HuH-7 (cell line): ENCODE data around the gene APP.
"Not testable (repeated sequence)": the region's sequence is repeated elsewhere in the genome, so short reads cannot be mapped to it uniquely, and the experiment has no call there.

Source experiments
- DNase-seq: peaks from one replicate; pipeline ENCODE4 v3.0.0; 2011; ENCODE audit warnings: low spot score

APP gene

GRCh38 chr21:26164311-26164710 lies 6.3 kb downstream of the APP start:
- DNase-seq: no peak

- DNase-seq: no peak
Observed at GRCh38 chr21:26162081-26162480, 8.5 kb downstream of the APP start.

GRCh38 chr21:26159869-26160268 lies 10.7 kb downstream of the APP start:
- DNase-seq: no peak

DNA sequence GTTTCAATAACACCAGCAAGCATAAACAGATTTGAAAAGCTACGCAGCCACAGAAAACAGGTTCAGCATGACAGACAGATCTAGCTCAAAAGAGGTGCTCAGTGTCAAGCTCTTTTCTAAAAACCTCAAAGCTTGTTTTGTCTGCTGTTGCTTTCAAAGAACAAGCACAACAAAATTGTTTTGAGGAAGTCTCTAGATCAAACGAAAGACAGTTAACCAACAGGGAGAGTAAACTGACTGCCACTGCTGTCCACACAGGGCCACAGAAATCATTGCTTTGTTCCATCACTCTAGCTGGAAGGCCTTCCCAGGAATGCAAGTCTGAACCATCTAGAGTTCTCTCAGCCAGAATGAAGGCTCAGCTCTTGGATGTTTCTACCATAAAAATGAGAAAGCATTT lies 12.8 kb downstream of the APP start:
- DNase-seq: no peak

- no peak for DNase-seq
Observed at GRCh38 chr21:26154753-26155152, 15.8 kb downstream of the APP start.

DNA sequence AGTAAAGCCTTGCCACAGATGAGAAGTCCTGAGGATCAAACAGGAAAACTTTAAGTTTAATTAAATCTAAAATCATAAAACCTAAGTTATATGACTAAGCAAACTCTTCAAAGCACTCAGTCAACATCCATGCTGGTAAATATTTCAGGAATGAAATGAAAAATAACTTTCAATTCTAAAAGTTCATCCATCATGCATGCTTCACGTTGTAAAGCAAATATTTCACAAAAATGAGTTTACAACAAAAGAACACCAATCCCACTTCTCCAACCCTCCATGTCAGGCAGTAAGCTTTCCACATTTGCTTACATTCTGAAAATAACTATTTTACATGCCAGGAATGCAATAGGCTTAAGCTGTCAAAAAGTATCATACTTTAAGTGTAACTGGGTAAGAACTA lies 16.8 kb downstream of the APP start:
- DNase-seq: no peak

- DNase-seq: no peak
Observed at GRCh38 chr21:26148840-26149354, 21.7 kb downstream of the APP start.

DNA sequence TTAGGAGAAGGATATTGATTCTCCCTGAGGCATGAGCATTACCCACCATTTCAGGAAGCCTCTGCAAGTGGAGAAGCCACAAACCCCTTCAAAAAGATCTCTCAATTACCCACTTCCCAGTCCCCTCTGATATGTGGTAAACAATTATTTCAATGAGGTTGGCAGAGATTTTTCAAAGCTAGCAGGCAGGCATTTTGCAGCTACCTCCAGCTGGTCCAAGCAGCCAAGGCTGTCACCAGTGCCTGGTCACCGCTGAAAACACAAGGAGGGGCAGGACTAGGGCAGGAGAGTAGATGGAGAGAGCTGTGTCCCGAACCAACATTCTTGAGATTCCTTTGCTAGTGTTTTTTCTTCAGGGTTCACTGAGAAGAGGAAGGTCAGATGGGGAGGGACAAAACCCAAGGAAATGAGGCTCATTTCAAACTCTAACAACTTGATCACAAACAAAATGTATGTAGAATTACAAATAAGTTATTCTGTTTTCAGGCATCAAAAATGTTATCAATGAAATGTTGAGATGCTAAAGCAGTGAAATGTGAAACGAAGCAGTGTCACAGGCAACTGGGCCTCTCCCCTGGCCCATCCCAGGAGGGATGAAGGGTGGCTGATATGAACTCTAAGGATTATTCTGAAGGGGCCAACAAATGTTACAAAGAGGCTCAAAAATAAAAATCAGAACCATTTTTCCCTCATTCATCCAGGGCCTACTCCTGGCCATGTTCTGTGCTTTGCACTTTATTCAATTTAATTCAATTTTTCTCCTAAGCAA lies 22.3 kb downstream of the APP start:
- no peak for DNase-seq

- no peak for DNase-seq
Observed at GRCh38 chr21:26147535-26147934, 23.0 kb downstream of the APP start.

GRCh38 chr21:26146681-26147080 lies 23.9 kb downstream of the APP start:
- DNase-seq: no peak

DNA sequence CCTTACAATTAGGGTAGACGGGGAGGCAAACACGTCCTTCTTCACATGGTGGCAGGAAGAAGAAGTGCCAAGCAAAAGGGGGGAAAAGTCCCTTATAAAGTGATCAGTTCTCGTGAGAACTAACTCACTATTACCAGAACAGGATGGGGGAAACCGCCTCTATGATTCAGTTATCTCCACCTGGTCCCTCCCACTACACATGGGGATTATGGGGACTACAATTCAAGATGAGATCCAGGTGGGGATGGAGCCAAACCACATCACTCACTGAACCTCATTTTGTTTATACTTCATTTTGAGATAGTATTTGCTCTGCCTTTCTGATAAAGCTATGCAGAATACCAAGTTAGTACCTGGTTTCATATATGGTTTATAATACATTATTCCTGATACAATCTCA lies 26.5 kb downstream of the APP start:
- DNase-seq: no peak

- DNase-seq: no peak
Observed at GRCh38 chr21:26142363-26142762, 28.2 kb downstream of the APP start.

- DNase-seq: no peak
Observed at GRCh38 chr21:26140926-26141325, 29.6 kb downstream of the APP start.

DNA sequence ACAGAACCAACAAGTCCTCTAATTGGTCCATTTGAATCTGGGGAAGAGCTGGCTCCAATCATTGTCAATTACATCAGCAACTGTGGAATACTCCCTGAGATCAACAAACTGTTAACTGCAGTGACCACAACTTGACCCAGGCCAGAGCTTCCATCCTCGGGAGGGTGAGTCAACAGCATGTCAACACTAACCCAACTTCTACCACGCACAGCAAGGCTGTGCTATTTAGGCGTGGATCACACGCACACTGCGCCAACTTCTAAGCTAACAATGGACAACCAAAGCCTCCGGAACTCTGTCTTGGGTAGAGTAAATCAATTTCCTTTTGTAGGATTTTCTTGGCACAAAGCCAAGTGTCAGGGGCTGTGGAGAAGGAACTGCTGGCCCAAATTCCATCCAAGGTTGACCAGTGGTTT lies 30.4 kb downstream of the APP start:
- DNase-seq: peak; percentile 37

GRCh38 chr21:26138615-26139257 lies 31.8 kb downstream of the APP start:
- no peak for DNase-seq

DNA sequence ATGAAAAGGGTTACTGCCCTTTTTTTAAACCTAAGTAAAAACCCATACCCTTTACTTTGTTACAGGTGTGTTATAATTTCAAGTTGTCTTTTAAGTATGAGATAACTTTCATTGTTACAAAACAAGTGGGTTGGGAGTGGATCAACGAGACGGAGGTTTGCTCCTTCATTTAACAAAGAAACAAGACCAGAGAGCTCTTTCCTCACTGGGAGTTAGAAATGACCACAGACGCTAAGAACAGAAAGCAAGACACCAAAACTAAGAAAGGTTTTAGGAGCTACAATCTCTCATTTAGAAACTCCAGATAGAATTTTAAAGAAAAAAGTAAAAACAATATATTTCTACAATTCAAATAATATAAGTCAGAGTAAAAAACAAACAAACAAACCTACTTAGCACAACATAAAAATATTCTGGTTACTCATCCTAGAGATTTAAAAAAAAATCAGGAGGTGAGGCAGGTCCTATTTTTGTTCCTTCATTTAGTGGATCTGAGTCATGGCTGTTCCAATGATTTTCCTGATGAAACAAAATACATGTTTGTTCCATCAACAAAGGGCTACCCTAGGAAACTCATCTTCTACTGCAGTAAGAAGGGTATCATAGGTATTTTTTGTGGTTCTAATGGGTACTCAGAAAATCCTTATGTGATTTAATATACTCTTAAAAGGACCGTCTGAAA lies 33.0 kb downstream of the APP start:
- no peak for DNase-seq

GRCh38 chr21:26136671-26137070 lies 33.9 kb downstream of the APP start:
- DNase-seq: no peak

GRCh38 chr21:26135520-26135919 lies 35.0 kb downstream of the APP start:
- no peak for DNase-seq

- DNase-seq: no peak
Observed at GRCh38 chr21:26131554-26131953, 39.0 kb downstream of the APP start.

GRCh38 chr21:26131053-26131452 lies 39.5 kb downstream of the APP start:
- not testable (repeated sequence) for DNase-seq

DNA sequence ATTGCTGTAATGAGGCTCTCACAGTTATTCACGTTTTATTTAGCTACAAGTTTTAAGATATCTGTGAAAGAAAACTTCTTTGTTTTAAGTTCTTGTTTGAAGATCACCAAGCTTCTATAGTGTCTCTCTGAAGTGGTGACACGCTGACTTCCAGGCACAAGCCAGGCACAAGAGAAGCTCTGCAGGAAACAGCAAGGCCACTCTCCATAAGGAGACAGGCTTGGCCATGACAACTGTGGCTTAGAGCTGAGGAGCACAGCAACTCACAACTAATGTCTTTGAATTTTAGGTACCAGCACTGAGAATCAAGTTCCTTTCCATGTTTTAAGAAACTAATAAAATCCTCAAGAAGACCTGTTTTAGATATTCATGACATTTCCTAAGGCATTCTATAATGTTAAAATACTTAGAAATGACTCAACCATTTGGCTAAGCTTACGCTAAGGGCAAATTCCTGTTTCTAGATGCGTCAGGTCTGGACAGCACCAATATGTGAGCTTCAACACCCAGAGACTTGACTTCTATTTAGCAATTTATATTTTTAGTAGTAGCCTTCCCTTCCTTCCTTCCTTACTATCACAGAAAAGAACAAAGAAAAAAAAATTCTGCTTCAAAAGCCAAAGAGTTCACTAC lies 40.2 kb downstream of the APP start:
- no peak for DNase-seq

- DNase-seq: no peak
Observed at GRCh38 chr21:26127918-26128317, 42.7 kb downstream of the APP start.
